HG03354 (cell line): ENCODE data around the gene C1orf167.
A peak's percentile ranks its signal among the peaks of the same experiment; 100 is the strongest.

Experiments used
- ATAC-seq: cut with Tn5 transposase; IDR thresholded peaks from one replicate; pipeline ENCODE4 v1.9.1; 2021; ENCODE audit warnings: mild to moderate bottlenecking; ENCODE audit not compliant: unreplicated experiment, poor library complexity, severe bottlenecking

C1orf167 gene

GRCh38 chr1:11823366-11824137 is 61.6 kb downstream of the C1orf167 start:
- no peak for ATAC-seq

GRCh38 chr1:11825131-11825530 is 63.1 kb downstream of the C1orf167 start:
- no peak for ATAC-seq

GRCh38 chr1:11826946-11827345 is 65.0 kb downstream of the C1orf167 start:
- ATAC-seq, result no peak

- ATAC-seq, result no peak
These were observed 66.5 kb downstream of the C1orf167 start for GRCh38 chr1:11828511-11828910.

GRCh38 chr1:11831945-11832725 is 70.1 kb downstream of the C1orf167 start:
- no peak for ATAC-seq

- ATAC-seq, result no peak
These were observed 71.5 kb downstream of the C1orf167 start for GRCh38 chr1:11833497-11833896.

- ATAC-seq, result no peak
These were observed 71.9 kb downstream of the C1orf167 start for GRCh38 chr1:11833900-11834299.

- no peak for ATAC-seq
These were observed 73.6 kb downstream of the C1orf167 start for GRCh38 chr1:11835441-11836225.

- no peak for ATAC-seq
These were observed 75.2 kb downstream of the C1orf167 start for GRCh38 chr1:11836955-11837766.

GRCh38 chr1:11837767-11838348 is 75.9 kb downstream of the C1orf167 start:
- ATAC-seq, result no peak

GRCh38 chr1:11838349-11839272 is 76.6 kb downstream of the C1orf167 start:
- ATAC-seq, result peak; percentile 43
